NCI-H2081 treated with DMSO at 0.1 percent for 48 hours (cell line): ENCODE data around the gene TCL1A.

Experiments used
- DNase-seq: peaks from one replicate; lab custom pipeline; 2025; lab: John Stamatoyannopoulos, UW

TCL1A gene

DNA sequence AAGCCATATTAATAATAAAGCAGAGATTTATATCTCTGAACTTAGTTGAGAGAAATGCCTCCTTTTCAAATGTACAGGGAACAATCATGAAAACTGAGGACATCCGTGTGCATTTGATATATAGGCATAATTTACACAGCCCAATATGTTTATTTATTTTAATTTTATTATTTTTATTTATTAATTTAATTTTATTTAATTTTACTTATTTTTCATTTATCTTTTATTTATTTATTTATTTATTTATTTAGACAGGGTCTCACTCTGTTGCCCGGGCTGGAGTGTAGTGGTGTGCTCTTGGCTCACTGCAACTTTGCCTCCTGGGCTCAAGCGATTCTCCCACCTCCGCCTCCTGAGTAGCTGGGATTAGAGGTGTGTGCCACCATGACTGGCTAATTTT, 8.4 kb downstream of the TCL1A start:
- DNase-seq: no peak

DNA sequence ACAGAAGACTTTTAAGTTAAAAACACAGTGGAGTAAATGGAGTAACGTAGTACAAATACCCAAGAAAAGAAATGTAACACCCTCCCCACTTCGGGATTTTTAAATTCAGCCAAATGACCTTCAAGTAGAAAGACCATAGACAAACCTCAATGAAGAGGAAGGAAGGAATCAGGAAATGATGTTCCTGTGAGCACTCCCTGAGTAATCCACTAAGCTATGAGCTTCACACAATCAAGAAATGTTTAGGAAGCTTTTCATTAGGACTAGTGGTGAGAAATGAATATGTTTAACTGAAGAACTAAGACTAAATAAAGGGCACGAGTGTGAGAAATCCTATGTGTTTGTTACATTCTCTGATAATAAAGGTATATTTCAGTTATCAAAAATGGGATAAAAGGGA, 10.1 kb downstream of the TCL1A start:
- no peak for DNase-seq

DNA sequence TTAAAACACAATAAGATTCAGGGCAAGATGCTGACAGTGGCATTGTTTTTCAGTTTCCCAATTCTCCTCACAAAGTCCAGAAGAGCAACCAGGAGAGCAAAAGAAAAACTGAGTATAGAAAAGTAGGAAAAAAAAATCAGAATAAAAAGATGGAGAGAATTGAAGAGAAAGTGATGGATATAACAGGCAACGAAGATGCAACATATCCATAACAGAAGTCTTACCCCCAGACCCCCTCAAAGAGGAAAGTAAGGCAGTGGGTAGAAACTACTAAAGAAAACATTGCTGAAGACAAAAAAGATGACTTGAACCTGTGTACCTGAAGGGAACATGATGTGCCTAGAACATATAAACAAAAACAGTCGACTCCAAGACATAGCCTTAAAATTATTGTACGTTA, 10.6 kb downstream of the TCL1A start:
- no peak for DNase-seq

DNA sequence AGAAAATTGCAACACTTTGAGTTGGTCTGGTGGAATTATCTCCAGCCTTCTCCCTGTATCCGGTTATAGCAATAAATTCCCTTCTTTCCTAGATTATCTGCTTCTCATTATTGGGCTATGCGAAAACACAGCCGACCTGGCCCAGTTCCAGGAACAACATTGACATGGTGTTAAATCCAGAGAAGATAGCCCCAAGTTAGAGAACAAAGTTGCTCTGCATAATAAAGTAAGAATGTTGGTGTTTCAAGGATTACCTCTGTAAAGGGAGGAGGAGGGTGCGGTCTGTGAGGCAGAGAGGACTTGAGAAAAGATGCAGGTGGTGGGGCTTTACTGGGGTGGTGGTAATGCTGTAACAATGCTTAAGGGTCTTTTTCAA, 12.1 kb downstream of the TCL1A start:
- DNase-seq: no peak

- no peak for DNase-seq
These were observed 13.5 kb downstream of the TCL1A start for GRCh38 chr14:95700221-95700976.

DNA sequence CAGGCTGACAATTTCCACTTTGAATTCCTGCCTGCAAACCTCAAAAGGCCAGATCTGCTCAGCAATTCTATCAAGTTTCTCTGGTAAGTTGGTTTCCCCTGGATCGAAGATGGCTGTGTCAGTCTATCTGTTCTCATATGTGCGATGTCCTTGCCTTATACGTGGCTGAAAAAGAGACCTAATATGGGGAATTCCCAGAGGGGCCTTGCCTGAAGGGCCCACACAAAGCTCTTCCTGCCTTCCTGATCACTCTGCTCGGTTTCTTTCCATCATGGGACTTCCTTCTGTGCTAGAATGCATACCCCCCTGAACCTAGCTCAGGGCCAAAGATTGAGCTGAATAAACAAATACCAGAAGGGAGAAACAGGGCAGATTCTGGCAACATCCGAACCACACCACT, 14.5 kb downstream of the TCL1A start:
- no peak for DNase-seq

DNA sequence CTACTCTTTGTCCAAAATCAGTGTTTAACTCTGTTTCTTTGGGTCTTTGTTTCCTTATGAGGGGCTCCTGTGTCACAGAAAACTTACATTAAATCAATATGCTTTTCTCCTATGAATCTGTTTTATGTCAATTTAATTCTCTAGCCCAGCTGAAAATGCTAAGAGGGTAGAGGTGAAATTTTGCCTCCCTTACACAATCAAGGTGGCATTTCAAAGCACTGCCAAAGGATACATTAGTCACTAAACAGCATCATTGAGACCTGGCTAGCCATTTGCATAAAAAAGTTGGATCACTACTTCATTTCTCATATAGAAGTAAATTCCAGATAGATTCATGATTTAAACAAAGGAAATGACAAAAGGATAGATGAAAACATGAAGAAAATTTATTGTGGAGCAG, 15.6 kb downstream of the TCL1A start:
- DNase-seq: no peak

GRCh38 chr14:95697764-95698163, 16.2 kb downstream of the TCL1A start:
- no peak for DNase-seq

DNA sequence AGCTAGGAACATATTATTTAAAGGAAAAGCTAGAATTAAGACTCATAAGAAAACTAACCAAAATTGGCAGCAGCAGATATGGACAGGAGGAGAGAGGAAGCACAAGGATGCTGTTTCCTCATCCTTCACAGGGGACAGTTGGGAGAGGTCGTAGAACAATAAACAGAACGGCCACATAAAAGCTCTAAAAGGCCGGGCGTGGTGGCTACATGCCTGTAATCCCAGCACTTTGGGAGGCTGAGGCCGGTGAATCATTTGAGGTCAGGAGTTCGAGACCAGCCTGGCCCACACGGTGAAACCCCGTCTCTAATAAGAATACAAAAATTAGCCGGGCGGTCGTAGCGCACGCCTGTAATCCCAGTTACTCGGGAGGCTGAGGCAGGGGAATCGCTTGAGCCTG, 17.2 kb downstream of the TCL1A start:
- DNase-seq: no peak

GRCh38 chr14:95695913-95696312, 18.0 kb downstream of the TCL1A start:
- DNase-seq: no peak

DNA sequence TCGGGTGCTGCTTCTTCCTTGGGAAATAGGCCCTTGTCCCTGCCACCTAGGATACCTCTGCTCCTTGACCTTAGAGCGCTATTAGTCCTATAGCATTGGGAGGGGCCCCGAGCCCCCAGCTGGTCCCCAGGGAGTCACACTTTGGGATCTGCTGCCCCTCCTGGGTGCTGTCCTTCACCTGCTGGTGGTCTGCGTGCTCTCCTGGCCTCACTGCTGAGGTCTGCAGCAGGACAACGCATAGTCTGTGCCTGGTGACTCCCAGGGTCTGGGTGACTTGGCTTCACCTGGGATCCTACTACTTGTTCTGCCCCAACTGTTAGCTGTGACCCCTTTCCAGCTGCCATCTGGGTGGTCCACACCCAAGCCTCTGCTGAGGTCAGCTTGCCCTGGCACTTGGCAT, 18.9 kb downstream of the TCL1A start:
- no peak for DNase-seq

DNA sequence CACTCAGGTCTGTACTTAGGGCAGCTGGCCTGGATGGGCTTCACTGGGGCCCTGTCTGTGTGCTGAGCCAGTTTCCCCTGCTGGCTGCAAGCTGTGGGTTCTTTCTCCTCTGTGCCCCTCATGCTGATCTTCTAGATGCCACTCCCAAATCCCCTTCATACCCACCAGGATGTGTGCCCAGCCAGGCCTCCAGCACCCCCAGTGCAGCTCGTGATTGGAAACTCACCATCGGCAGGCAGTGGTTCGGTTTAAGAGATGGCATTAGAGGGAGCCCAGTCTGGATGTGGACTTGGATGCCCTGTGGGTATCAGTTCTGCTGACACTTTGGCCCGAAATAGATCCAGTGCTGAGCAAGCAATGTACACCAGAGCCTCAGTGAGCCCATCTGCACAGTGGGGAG, 21.8 kb downstream of the TCL1A start:
- DNase-seq: no peak

DNA sequence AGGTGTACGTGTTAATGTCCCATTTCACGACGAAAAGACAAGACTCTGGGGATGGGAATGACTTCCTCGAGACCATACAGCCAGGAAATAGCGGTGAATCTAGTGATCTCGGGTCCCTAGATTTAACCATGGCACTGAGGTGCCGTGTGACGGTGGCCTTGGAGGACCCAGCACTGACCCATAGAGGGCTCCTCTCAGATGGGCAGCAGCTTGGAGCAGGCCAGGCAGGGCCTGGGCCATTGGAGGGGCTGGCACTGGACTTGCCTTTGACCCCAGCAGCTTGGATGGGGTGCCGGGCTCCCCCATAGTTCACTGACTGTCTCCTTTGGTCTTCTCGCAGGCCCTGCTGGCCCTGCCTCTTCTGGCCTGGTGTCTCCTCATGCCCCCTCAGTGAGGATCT, 22.3 kb downstream of the TCL1A start:
- no peak for DNase-seq

DNA sequence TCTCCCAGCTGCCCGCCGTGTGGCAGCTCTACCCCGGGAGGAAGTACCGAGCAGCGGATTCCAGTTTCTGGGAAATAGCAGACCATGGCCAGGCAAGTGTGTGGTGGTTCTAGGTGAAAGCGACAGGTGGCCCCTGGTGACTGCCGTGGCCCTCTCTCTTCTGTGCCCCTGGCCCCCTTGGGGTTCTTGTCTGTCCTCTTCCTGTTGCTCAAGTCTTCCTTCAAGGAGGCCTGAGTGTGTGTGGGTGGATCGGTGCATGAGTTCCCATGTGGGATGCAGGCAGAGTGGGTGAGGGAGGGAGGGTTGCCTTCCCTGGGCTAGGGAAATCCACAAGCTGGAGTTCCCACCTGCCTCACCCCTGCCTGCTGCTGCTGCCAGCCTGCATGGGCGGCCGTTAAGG, 23.1 kb downstream of the TCL1A start:
- no peak for DNase-seq

GRCh38 chr14:95689441-95689840, 24.5 kb downstream of the TCL1A start:
- no peak for DNase-seq

DNA sequence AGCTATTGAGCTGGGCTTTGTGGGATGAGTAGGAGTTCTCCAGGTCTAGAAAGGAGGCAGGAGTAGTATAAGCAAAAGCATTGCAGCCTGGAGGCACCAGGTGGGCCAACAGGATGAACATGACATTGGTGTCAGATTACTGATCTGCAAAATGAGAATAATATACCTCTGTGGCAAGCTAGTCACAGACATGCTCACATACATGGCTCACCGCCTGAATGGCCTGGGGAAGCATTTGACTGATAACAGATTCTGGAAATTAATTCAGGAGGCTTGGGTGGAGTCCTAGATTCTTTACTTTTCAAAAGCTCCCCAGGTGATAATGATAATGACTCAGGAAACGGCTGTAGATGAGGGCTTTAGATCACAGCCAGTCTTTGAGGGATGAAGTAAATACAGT, 27.0 kb downstream of the TCL1A start:
- peak; percentile 22 for DNase-seq

DNA sequence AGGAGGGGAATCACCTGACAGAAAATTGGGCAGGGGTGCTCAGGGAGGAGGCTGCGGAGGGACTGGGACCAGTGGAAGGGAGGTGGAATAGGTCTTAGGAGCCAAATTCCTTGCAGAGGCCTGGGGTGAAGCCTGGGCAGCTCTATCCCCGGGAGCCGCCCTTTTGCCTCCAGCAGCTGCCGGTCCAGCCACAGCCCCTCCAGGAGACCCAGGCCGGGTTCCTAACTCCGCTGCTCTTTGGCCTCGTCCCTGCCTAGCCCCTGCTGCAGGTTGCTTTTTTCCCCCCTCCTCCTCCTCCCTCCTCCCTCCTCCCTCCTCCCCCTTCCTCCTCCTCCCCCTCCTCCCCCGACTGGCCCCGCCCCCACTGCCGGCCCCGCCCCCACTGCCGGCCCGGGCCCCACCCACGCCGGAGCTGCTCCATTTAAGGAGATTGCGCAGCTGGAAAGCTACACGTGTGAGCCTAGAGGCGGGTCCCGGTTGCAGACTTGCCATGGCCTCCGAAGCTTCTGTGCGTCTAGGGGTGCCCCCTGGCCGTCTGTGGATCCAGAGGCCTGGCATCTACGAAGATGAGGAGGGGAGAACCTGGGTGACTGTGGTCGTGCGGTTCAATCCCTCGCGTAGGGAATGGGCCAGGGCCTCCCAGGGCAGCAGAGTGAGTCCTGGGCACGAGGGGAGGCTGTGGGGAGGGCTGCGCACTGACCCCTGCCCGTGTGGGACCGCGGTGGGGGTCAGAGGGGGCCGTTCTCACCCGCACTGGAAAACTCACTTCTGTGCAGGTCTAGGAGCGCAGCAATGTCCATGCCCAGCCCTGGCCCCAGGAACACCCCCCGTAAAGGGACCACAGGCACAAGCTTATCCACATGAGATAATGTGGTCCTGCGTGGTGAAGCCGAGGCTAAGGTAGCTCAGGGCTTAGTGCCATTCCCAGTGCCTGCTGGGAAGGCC, 27.7 kb downstream of the TCL1A start, which contains the start of gene TCL1B:
TSS of gene TCL1B (plus strand) at position 449 of the 945 bp plus-strand sequence. CDS start at position 491, 42 bp downstream.
- DNase-seq: no peak

- DNase-seq: no peak
These were observed 30.1 kb downstream of the TCL1A start for GRCh38 chr14:95683793-95684192.

DNA sequence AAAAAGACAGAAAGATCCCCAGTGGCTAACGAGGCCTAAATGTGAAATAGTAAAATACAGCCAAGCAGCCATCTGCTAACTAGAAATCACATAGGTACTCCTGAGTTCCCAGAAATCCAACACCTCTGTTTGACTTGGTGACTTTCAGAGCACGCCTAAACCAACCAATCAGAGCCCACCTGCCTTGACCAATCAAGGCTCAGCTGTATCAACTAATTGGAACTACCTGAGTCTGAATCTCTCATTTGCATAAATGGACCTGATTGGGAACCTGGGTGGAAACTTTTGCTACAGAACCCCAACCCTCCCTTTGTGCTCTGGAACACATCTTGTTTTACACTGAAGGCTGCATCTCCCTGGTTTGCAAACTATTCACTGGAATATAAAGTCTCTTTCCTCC, 32.8 kb downstream of the TCL1A start:
- DNase-seq: no peak

- peak; percentile 15 for DNase-seq
These were observed 33.8 kb downstream of the TCL1A start for GRCh38 chr14:95679998-95680735.

GRCh38 chr14:95679148-95679815, 34.6 kb downstream of the TCL1A start:
- DNase-seq: no peak
